Measurements from ENCODE around the gene F10.

The F10 gene

GRCh38 chr13:113090806-113091205 lies 31.8 kb upstream of the F10 start:
- no peak for DNase-seq
- TF ChIP-seq POLR2A (IDR thresholded peaks at IDR 0.05; ENCODE audit: low read length) = no peak
- TF ChIP-seq GATA1 (IDR thresholded peaks at IDR 0.05; ENCODE audit: low read depth, low read length) = no peak

GRCh38 chr13:113091211-113091771 lies 31.3 kb upstream of the F10 start:
- no peak for DNase-seq
- TF ChIP-seq GATA1 (IDR thresholded peaks at IDR 0.05; ENCODE audit: low read depth, low read length) = no peak
- TF ChIP-seq POLR2A (IDR thresholded peaks at IDR 0.05; ENCODE audit: low read length) = no peak

GRCh38 chr13:113091891-113092775 lies 30.5 kb upstream of the F10 start:
- DNase-seq = no peak
- no peak for TF ChIP-seq GATA1 (IDR thresholded peaks at IDR 0.05; ENCODE audit: low read depth, low read length)
- TF ChIP-seq POLR2A (IDR thresholded peaks at IDR 0.05; ENCODE audit: low read length) = no peak

- no peak for TF ChIP-seq POLR2A (IDR thresholded peaks at IDR 0.05; ENCODE audit: low read length)
- no peak for TF ChIP-seq GATA1 (IDR thresholded peaks at IDR 0.05; ENCODE audit: low read depth, low read length)
- DNase-seq = no peak
Measured at GRCh38 chr13:113092776-113093579, 29.6 kb upstream of the F10 start.

GRCh38 chr13:113093580-113094409 lies 28.8 kb upstream of the F10 start:
- no peak for DNase-seq
- TF ChIP-seq POLR2A (IDR thresholded peaks at IDR 0.05; ENCODE audit: low read length) = no peak
- no peak for TF ChIP-seq GATA1 (IDR thresholded peaks at IDR 0.05; ENCODE audit: low read depth, low read length)

GRCh38 chr13:113094410-113094800 lies 28.2 kb upstream of the F10 start:
- no peak for DNase-seq
- TF ChIP-seq POLR2A (IDR thresholded peaks at IDR 0.05; ENCODE audit: low read length) (no peak), GATA1 (IDR thresholded peaks at IDR 0.05; ENCODE audit: low read depth, low read length) (no peak)

- DNase-seq = no peak
- TF ChIP-seq GATA1 (IDR thresholded peaks at IDR 0.05; ENCODE audit: low read depth, low read length) (no peak), POLR2A (IDR thresholded peaks at IDR 0.05; ENCODE audit: low read length) (no peak)
Measured at GRCh38 chr13:113095146-113096051, 27.2 kb upstream of the F10 start.

- DNase-seq = no peak
- no peak for TF ChIP-seq GATA1 (IDR thresholded peaks at IDR 0.05; ENCODE audit: low read depth, low read length)
- no peak for TF ChIP-seq POLR2A (IDR thresholded peaks at IDR 0.05; ENCODE audit: low read length)
Measured at GRCh38 chr13:113096052-113096744, 26.4 kb upstream of the F10 start.

GRCh38 chr13:113096745-113097305 lies 25.8 kb upstream of the F10 start:
- no peak for TF ChIP-seq GATA1 (IDR thresholded peaks at IDR 0.05; ENCODE audit: low read depth, low read length)
- no peak for DNase-seq

- no peak for DNase-seq
- TF ChIP-seq POLR2A (IDR thresholded peaks at IDR 0.05; ENCODE audit: low read length) (no peak), GATA1 (IDR thresholded peaks at IDR 0.05; ENCODE audit: low read depth, low read length) (no peak)
Measured at GRCh38 chr13:113097651-113098050, 24.9 kb upstream of the F10 start.

GRCh38 chr13:113098162-113098732 lies 24.4 kb upstream of the F10 start:
- no peak for DNase-seq
- TF ChIP-seq GATA1 (IDR thresholded peaks at IDR 0.05; ENCODE audit: low read depth, low read length) = no peak
- TF ChIP-seq POLR2A (IDR thresholded peaks at IDR 0.05; ENCODE audit: low read length) = no peak
